ENCODE results near the gene CARD9.
"Not testable (repeated sequence)": the region's sequence is repeated elsewhere in the genome, so short reads cannot be mapped to it uniquely, and the experiment has no call there.

Gene CARD9

DNA sequence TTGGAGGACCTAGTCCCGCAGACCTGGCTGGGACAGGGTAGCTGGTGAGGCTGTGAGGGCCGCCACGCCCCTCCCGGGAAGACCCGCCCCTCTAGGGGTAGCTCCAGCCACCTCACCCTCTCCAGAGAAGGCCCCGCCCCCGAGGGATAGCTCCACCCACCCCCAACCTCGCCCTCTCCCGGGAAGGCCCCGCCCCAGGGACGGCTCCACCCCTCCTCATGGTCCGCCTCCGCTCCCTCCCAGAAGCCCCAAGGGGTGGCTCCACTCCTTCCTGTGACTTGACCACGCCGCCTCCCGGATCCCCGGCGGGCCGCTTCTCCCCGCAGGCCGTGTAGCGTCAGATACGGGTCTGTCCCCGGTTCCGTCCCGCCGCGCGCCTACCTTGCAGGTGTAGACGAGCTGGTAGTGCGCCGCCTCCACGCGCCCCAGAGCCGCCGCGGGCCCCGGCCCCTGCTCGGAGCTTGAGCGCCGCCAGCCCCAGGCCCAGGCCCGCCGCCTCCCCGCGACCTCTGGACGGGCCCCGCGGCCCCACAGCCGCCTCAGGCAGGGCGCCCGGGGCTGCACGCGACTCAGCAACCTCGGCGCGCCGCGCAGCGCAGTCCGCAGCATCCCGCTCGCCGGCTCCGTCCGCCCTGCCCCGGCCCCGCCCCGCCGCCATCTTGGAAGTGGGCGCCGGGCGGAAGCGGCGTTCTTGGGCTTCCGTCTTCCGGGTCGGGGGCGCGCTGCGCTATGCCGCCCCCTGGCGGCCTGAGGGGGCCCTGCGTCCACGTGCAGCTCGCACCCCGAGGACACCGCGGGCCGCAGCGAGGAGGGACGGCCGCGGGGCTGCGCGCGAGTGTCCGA, 10.1 kb downstream of the CARD9 start, which contains the start of gene DNLZ:
Gene DNLZ (minus strand): TSS at position 639 of the 843 bp plus-strand sequence. CDS start 30 bp downstream, at position 609.
- DNase-seq = peak; percentile 93

DNA sequence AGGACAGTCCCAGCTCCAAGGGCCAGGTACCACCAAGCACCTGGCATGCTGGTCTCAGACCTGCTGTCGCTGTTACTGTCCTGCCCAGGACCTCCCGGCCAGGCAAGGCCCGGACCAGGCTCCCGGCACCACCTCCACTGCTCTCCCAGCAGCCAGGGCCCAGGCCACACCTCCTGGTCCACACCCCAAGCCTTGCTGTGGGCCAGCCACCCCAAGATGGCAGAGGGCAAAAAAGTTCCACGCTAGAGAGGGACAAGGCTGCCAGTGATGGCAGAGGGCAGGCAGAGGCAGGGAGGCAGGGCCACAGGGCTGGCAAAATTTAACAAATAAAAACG, 11.1 kb downstream of the CARD9 start:
- no peak for DNase-seq

- DNase-seq = no peak
Measured at GRCh38 chr9:136361754-136362449, 11.6 kb downstream of the CARD9 start.

DNA sequence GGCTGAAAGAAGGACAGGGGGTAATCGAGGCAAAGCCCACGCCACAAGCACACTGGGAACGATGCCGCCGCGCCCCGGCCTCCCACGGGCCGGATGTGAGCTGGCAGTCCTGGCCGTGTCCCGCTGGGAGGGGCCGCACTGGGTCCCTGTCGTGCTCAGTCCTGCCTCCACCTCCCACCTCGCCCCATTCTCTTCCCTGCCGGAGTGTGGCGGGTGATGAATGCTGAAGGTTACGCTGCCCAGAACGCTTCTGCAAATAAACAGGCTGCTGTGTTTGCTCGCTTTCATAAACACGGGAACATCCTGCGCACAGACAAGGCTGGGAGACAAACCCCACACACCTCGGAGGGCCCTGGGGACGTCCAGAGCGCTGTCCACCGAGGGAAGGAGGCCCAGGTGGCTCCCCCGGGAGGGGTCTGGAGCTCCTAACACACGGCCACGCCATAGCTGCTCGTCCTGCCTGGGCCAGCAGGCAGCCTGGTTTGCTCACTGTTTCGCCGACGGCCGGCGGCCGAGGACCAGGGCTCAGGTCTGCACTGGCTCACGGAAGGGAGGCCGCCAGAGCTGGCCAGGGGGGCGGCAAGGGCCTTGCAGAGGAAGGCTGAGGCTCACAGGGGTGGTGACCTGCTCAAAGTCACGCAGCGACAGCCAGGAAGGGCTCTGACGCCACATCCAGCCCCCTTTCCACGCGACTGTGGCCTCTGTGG, 12.3 kb downstream of the CARD9 start:
- DNase-seq = no peak

- DNase-seq = no peak
Measured at GRCh38 chr9:136359774-136360718, 13.4 kb downstream of the CARD9 start.

GRCh38 chr9:136358888-136359287, 14.6 kb downstream of the CARD9 start:
- DNase-seq = no peak

DNA sequence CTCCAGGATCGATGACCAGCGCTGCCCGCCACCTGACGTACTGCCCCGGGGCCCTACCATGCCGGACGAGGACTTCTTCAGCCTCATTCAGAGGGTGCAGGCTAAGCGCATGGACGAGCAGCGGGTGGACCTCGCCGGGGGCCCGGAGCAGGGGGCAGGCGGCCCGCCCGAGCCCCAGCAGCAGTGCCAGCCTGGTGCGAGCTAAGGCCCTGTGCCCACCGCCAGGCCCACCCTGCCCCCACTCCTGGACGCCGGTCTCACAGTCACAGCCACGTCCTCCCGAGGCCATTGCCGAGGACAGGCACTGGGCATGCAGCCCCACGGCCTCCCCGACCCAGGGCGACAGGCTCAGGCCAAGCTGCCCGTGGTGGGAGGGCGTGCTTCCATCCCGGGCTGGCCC, 15.5 kb downstream of the CARD9 start:
- no peak for DNase-seq

DNA sequence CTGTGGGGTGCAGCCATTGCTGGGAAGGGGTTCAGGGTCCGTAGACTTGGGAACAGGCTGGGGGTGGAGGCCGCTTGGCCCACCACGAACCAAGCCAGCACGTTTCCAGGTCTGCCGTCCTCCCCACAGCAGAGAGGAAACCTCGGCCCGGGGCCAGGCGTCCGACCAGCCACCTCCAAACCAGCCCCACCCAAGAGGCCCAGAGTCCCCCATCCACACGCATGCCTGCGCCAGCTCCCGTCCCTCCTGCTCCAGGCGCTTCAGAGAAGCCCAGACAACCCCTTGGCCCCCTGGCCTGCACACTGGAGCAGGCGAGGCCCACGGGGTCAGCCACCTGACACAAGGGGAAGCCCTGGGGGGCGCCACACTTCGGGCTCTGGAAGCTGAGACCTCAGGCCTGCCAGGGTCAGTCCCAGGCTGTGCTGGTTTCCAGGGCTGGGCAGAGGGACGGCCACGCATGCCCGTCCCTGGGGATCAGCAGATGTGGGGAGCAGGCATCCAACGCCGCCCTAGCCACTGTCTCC, 16.2 kb downstream of the CARD9 start:
- no peak for DNase-seq

DNA sequence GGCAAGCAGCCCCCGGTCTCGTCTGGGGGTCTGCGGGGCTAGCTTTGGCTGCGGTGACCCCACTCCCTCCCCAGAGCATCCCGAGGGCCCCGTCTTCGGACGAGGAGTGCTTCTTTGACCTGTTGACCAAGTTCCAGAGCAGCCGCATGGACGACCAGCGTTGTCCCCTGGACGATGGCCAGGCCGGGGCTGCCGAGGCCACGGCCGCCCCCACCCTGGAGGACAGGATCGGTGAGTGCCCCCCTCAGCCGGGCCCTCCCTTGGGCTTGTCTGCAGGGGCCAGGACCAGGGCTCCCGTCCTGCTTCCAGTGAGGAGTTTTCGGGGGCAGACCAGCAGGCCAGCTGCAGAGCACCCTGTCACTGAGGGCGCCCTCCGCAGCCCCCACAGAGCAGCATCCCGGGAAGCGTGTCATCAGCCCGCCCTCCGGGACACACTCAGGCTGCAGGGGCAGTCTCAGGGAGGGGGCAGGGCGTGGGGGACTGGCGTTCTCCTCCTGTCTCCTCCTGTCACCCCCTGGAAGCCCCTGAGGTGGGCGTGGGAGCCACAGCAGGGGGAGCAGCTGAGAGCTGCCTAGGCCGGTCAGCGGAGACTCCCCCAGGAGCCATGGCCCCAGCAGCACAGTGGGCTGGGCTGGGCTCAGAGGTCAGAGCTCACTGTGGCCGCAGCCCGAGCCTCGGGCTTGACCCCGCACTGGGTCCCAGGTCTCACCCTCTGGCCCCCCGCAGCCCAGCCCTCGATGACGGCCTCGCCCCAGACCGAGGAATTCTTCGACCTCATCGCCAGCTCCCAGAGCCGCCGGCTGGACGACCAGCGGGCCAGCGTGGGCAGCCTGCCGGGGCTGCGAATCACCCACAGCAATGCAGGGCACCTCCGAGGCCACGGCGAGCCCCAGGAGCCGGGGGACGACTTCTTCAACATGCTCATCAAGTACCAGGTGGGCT, 17.6 kb downstream of the CARD9 start:
- no peak for DNase-seq

DNA sequence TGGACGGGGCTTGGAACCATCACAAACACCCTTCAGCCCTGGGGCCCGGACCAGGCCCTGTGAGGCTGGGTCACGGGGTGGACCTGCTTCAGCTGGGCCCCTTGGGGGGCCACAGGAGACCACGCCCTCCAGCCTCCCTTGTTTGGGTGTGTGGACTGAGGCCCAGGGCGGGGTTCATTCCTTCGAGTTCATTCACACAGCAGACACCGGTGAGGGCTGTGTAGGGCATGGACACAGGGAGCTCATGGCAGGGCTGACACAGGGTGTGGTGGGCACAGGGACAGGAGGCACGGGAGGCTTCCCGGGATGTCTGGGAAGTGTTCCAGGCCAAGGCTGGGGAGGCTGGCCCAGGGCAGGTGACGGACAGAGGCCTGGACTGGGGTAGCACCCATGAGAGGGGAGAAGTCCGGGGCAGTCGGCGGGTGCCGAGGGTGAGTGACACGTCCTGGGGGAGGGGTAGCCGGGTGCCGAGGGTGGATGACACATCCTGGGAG, 18.8 kb downstream of the CARD9 start:
- DNase-seq = no peak

GRCh38 chr9:136353757-136354488, 19.5 kb downstream of the CARD9 start:
- no peak for DNase-seq

GRCh38 chr9:136353088-136353487, 20.4 kb downstream of the CARD9 start:
- DNase-seq = no peak

GRCh38 chr9:136352682-136353081, 20.8 kb downstream of the CARD9 start:
- DNase-seq = no peak

DNA sequence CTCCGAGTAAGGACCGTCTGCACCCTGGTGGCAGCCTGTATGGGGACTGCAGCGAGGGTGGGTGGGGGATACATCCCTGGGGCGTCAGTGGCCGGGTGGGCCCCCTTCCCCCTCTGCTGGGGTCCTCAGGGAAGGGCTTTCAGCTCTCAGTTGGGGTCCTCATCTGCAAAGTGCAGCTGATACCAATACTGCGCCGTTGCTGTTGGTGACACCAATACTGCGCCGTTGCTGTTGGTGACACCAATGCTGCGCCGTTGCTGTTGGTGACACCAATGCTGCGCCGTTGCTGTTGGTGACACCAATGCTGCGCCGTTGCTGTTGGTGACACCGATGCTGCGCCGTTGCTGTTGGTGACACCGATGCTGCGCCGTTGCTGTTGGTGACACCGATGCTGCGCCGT, 21.6 kb downstream of the CARD9 start:
- DNase-seq = not testable (repeated sequence)

GRCh38 chr9:136351252-136351800, 22.1 kb downstream of the CARD9 start:
- DNase-seq = no peak

GRCh38 chr9:136349546-136349945, 23.9 kb downstream of the CARD9 start:
- DNase-seq = no peak

DNA sequence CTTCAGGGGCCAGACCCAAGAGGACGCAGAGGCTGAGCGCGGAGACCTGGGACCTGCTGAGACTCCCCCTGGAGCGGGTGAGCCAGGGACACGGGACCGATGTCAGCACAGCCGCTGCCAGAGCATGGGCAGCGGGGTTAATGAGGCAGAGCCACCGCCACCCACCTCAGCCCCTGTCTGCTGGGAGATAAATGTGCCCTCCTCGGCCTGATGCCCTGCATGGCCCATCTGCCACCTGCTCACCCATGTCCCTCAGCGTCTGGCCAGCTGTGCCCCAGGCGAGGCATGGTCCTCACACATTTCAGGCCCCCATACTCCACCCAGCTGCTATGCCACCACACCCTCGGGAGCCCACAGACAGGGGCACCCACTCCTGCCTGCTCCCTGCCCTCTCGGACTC, 24.8 kb downstream of the CARD9 start:
- DNase-seq = no peak

- no peak for DNase-seq
Measured at GRCh38 chr9:136347472-136348256, 25.8 kb downstream of the CARD9 start.

DNA sequence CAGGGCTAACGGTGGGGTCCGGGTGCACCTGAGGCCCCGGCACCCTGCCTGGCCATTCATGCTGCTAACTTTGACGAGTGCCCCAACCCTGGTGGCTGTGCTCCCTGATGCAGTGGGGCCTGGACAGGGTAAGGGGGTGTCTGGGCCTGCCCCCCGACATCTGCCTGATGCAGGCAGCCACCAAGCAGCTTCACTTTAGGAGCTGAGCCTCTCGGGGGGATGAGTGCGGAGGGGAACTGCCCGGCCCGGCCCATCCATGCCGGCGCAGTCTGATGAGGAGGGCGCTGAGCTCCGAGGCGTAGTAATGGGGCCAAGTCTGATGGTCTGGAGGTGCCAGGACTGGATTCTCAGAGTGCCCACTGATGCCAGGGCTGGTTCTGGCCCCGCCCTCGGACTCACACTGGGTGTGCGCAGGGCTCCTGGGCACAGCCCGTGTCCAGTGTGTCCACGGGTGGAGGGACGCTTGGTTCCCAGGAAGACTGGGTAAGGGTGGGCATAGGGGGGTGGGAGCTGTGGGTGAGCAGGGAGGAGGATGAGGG, 26.5 kb downstream of the CARD9 start:
- DNase-seq = no peak

Data from activated naive CD4-positive, alpha-beta T cell treated with anti-CD3 and anti-CD28 coated beads, Interleukin-2, amount 50 U/mL, for 16 hours (primary cell).